GM12801 (cell line): ENCODE measurements around the gene RNF144B.

Experiments
- CTCF ChIP-seq: IDR thresholded peaks from one replicate; pipeline ENCODE4 v1.5.1; 2011; ENCODE audit warnings: control low read depth; ENCODE audit not compliant: insufficient read length; ENCODE audit errors: extremely low read depth

RNF144B gene

GRCh38 chr6:18397701-18398100 lies 10.6 kb downstream of the RNF144B start:
- no peak for TF ChIP-seq CTCF

- TF ChIP-seq CTCF = no peak
Measured at GRCh38 chr6:18400831-18401446, 13.8 kb downstream of the RNF144B start.

GRCh38 chr6:18405477-18406293 lies 18.5 kb downstream of the RNF144B start:
- TF ChIP-seq CTCF = no peak

- no peak for TF ChIP-seq CTCF
Measured at GRCh38 chr6:18406955-18407749, 20.0 kb downstream of the RNF144B start.

- TF ChIP-seq CTCF = no peak
Measured at GRCh38 chr6:18410412-18410811, 23.3 kb downstream of the RNF144B start.

- no peak for TF ChIP-seq CTCF
Measured at GRCh38 chr6:18412068-18412467, 24.9 kb downstream of the RNF144B start.

GRCh38 chr6:18412644-18413043 lies 25.5 kb downstream of the RNF144B start:
- TF ChIP-seq CTCF = no peak
